Activated T-helper 2 cell treated with anti-CD3 and anti-CD28 coated beads, Interferon-gamma antibody, Interleukin-2, Interleukin-4, amounts not matched to agents 10 μg/mL and 5 μg/mL and 100 μg/mL, durations not matched to agents 14 hours and 24 hours and 36 hours (primary cell): ENCODE data around the gene COL4A3. TPM values are rescaled to one million over a fixed set of nuclear protein-coding genes. Genes with fewer than 3 reads are reported as not detected.
"Not testable (repeated sequence)": the region's sequence is repeated elsewhere in the genome, so short reads cannot be mapped to it uniquely, and the experiment has no call there.

Experiments used
- DNase-seq: peaks from one replicate; pipeline ENCODE4 v3.0.0; 2021; ENCODE audit warnings: low spot score
- H3K27ac Mint-ChIP-seq: one replicate; pipeline ENCODE4 v1.8.0; 2021; ENCODE audit warnings: mixed read lengths
- H3K27me3 Mint-ChIP-seq: one replicate; pipeline ENCODE4 v1.8.0; 2021; ENCODE audit warnings: low read depth, mixed read lengths
- H3K36me3 Mint-ChIP-seq: one replicate; pipeline ENCODE4 v1.8.0; 2021; ENCODE audit warnings: low read depth, mixed read lengths
- H3K4me1 Mint-ChIP-seq: one replicate; pipeline ENCODE4 v1.8.0; 2021; ENCODE audit warnings: low read depth, mixed read lengths
- H3K4me3 Mint-ChIP-seq: one replicate; pipeline ENCODE4 v1.8.0; 2021; ENCODE audit warnings: low read depth, mild to moderate bottlenecking, moderate library complexity, mixed read lengths
- H3K9me3 Mint-ChIP-seq: one replicate; pipeline ENCODE4 v1.8.0; 2021; ENCODE audit warnings: mixed read lengths
- intact Hi-C: fragments of 100-400 bp; cut with micrococcal nuclease; formaldehyde crosslinking; loops from one replicate; pipeline ENCODE4 v1.15.1; 2023
- total RNA-seq: library from RNA; stranded (reverse); gene quantifications from 2 replicates; pipeline ENCODE4 v1.2.3, GENCODE V29; 2022

Gene COL4A3
- total RNA-seq, 1 donor from 2014 or later = not detected

GRCh38 chr2:227194219-227194618, 29.8 kb downstream of the COL4A3 start:
- Mint-ChIP-seq H3K4me1 (no peaks in the 10 kb centered on the region), H3K27me3 (peaks cover 3% of the 10 kb centered on the region), H3K36me3 (no peaks in the 10 kb centered on the region), H3K9me3 (no peaks in the 10 kb centered on the region), H3K4me3 (no peak overlapping the region), H3K27ac (no peak overlapping the region)
- no peak for DNase-seq
- intact Hi-C loops = no loop called here

- H3K4me1 Mint-ChIP-seq = no peaks in the 10 kb centered on the region
- intact Hi-C loops = no loop called here
- no peak overlapping the region for H3K27ac Mint-ChIP-seq
- no peak overlapping the region for H3K4me3 Mint-ChIP-seq
- no peak for DNase-seq
- H3K27me3 Mint-ChIP-seq = no peaks in the 10 kb centered on the region
- no peaks in the 10 kb centered on the region for H3K36me3 Mint-ChIP-seq
- no peaks in the 10 kb centered on the region for H3K9me3 Mint-ChIP-seq
Measured at GRCh38 chr2:227198866-227199265, 34.4 kb downstream of the COL4A3 start.

DNA sequence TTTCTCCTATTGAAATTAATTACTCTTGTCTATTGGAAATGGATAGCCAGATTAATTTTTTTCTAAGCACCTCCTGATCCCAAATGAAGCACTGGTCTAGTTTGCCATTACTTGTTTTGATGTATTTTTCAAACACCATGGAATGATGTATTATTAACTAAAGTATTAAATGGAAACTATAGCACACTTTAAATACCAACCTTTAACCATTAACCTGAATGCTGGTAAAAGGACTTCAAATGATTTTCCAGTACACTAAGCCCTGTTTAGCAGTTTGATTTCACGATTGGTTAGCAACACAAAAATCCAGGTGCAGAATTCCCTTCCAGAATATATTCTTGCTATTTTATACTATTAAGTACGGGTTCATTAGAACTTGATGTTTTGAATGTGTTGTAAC, 37.3 kb downstream of the COL4A3 start:
- no peak overlapping the region for H3K4me3 Mint-ChIP-seq
- intact Hi-C loops = no loop called here
- no peaks in the 10 kb centered on the region for H3K4me1 Mint-ChIP-seq
- no peak for DNase-seq
- no peak overlapping the region for H3K27ac Mint-ChIP-seq
- H3K9me3 Mint-ChIP-seq = no peaks in the 10 kb centered on the region
- no peaks in the 10 kb centered on the region for H3K36me3 Mint-ChIP-seq
- H3K27me3 Mint-ChIP-seq = no peaks in the 10 kb centered on the region

GRCh38 chr2:227204452-227204851, 40.0 kb downstream of the COL4A3 start:
- Mint-ChIP-seq H3K36me3 (no peaks in the 10 kb centered on the region), H3K27ac (no peak overlapping the region), H3K4me1 (no peaks in the 10 kb centered on the region), H3K4me3 (no peak overlapping the region), H3K27me3 (no peaks in the 10 kb centered on the region), H3K9me3 (no peaks in the 10 kb centered on the region)
- intact Hi-C loops = no loop called here
- no peak for DNase-seq

DNA sequence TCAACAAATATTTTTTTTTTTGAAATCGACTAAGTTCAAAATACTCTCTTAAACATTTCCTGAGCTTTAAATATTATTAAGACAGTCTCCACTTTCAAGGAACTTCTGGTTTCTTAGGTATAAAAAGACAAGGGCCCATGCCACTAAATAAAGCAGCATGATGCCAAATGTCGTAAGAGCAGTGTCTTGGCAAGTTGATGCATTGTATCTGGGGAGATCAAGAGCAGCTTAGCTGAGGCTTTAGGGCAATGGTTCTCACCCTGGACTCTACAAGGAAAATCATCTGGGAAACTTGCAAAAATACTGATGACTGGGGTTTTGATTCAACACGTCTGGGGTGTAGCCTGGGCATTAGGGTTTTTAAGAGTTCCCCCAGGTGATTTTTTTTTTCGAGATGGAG, 41.3 kb downstream of the COL4A3 start:
- Mint-ChIP-seq H3K27ac (no peak overlapping the region), H3K4me1 (no peaks in the 10 kb centered on the region), H3K4me3 (no peak overlapping the region), H3K27me3 (no peaks in the 10 kb centered on the region), H3K9me3 (no peaks in the 10 kb centered on the region), H3K36me3 (no peaks in the 10 kb centered on the region)
- DNase-seq = no peak
- intact Hi-C loops = no loop called here

- Mint-ChIP-seq H3K27me3 (no peaks in the 10 kb centered on the region), H3K4me1 (no peaks in the 10 kb centered on the region), H3K36me3 (no peaks in the 10 kb centered on the region), H3K27ac (no peak overlapping the region), H3K9me3 (no peaks in the 10 kb centered on the region), H3K4me3 (no peak overlapping the region)
- intact Hi-C loops = no loop called here
- no peak for DNase-seq
Measured at GRCh38 chr2:227206406-227206805, 42.0 kb downstream of the COL4A3 start.

DNA sequence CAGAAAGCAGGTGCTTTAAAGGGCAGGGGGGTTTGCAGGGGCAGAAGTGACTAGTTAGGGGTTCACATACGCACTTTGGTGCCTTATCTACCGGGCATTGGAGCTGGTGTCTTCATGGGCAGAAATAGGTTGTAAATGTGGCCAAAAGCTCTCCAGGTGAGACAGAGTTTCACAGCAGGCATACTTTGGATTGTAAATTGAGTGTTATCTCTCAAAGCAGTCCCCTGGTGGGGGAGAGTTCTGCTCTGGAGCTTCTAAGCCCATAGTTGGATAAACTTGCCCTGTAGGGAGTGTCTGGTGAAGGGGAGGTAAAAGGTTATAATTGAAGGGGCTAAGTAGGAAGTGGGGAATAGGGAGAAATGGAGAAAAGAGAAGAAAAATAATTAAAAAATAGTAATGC, 43.1 kb downstream of the COL4A3 start:
- Mint-ChIP-seq H3K36me3 (no peaks in the 10 kb centered on the region), H3K9me3 (no peaks in the 10 kb centered on the region), H3K4me3 (no peak overlapping the region), H3K27ac (no peak overlapping the region), H3K4me1 (no peaks in the 10 kb centered on the region), H3K27me3 (no peaks in the 10 kb centered on the region)
- intact Hi-C loops = no loop called here
- DNase-seq = no peak

DNA sequence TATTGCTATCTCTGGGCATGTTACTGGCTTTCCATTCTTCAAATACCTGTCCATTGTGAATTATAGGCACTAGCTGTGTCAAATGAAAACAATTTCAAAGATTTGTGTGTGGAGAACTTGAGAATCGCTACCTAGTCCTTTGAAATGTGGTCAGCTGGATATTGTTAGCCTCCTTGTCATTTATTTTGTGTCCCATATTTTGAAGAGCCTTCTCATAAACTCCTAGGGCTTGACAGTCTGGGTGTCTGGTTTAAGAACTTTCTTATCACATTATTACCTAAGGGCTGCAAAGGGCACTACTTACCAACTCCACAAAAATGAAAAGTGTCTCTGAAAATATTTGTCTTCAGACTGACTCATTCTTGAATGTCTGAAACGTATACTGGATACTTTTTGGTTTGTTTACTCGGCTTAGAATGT, 50.2 kb downstream of the COL4A3 start:
- Mint-ChIP-seq H3K27ac (no peak overlapping the region), H3K4me1 (no peaks in the 10 kb centered on the region), H3K27me3 (no peaks in the 10 kb centered on the region), H3K4me3 (no peak overlapping the region), H3K9me3 (no peaks in the 10 kb centered on the region), H3K36me3 (no peaks in the 10 kb centered on the region)
- intact Hi-C loops = no loop called here
- no peak for DNase-seq

DNA sequence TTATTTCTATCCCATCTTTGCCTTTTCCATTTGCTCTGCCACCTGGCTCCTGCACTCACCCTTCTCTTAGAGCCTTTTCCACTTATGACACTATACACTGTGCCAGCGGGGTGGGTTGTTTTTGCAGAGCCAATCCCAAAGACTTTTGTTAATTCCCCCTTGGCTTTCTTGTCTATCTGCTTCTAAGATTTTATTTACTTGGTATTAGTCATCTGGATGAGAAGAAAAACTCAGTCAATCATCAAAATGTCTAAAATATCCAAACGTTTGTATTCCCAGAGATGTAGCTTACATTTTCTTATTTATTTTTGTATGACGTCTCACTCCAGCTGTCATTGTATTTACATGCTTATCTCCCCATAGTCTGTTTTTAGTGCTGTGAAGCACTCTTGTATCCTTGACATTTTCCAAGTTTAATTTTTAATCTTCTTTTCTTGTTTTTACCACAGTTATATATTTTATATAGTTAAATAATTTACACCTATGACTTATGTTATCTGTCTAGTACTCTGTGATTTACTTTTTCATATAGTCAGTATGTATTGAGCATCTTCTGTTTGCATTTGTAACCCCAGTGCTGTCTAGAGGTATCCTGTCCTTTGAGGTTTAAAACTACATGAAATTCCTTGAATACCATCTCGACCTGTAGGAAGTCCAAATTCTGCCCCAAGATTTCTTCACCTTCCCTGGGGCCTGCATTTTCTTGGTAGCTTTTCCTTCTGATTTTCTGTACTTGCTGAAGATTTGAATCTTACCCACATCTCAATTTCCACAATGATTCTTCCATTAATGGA, 55.1 kb downstream of the COL4A3 start:
- Mint-ChIP-seq H3K4me1 (no peaks in the 10 kb centered on the region), H3K4me3 (no peak overlapping the region), H3K36me3 (no peaks in the 10 kb centered on the region), H3K27ac (no peak overlapping the region), H3K27me3 (no peaks in the 10 kb centered on the region), H3K9me3 (no peaks in the 10 kb centered on the region)
- intact Hi-C loops = no loop called here
- no peak for DNase-seq

DNA sequence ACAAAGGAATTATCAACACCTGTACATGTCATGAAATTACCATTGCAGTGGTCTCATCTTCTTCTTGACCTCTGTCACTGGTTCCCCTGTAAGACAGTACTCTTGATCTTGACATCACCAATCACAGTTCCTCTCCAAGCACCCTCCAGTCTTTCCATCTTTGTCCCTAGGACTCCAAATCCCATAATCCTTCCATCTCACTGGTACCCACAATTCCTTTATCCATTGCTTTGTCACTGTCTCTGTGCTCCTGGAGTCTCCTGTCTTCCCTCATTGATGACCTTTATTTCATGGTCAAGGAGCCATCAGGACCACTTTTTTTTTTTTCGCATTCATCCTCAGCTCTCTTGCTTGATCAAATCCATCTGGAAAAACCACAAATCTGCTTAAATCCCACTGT, 56.7 kb downstream of the COL4A3 start:
- no peaks in the 10 kb centered on the region for H3K9me3 Mint-ChIP-seq
- intact Hi-C loops = no loop called here

GRCh38 chr2:227222292-227222691, 57.9 kb downstream of the COL4A3 start:
- intact Hi-C loops = no loop called here
- Mint-ChIP-seq H3K4me3 (no peak overlapping the region), H3K27ac (no peak overlapping the region), H3K36me3 (no peaks in the 10 kb centered on the region), H3K9me3 (no peaks in the 10 kb centered on the region), H3K4me1 (no peaks in the 10 kb centered on the region), H3K27me3 (no peaks in the 10 kb centered on the region)
- DNase-seq = no peak

More for the DNA sequence above, 56.7 kb downstream of the COL4A3 start:
- Mint-ChIP-seq H3K4me1 (no peaks in the 10 kb centered on the region), H3K27ac (no peak overlapping the region), H3K4me3 (no peak overlapping the region), H3K36me3 (no peaks in the 10 kb centered on the region), H3K27me3 (no peaks in the 10 kb centered on the region)
- no peak for DNase-seq

DNA sequence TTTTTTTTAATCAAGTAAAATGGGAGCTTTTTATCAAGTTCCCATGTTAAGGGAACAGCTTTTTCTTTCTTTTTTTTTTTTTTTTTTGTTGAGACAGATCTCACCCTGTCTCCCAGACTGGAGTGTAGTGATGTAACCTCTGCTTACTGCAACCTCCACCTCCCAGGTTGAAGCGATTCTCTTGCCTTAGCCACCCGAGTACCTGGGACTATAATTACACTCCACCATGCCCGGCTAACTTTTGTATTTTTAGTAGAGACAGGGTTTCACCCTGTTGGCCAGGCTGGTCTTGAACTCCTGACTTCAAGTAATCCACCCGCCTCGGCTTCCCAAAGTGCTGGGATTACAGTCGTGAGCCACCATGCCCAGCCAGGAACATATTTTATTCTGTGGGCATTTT, 61.2 kb downstream of the COL4A3 start:
- H3K9me3 Mint-ChIP-seq, H3K4me1 Mint-ChIP-seq, intact Hi-C loops, H3K36me3 Mint-ChIP-seq, H3K27me3 Mint-ChIP-seq, H3K27ac Mint-ChIP-seq, H3K4me3 Mint-ChIP-seq, DNase-seq: not testable (repeated sequence)

DNA sequence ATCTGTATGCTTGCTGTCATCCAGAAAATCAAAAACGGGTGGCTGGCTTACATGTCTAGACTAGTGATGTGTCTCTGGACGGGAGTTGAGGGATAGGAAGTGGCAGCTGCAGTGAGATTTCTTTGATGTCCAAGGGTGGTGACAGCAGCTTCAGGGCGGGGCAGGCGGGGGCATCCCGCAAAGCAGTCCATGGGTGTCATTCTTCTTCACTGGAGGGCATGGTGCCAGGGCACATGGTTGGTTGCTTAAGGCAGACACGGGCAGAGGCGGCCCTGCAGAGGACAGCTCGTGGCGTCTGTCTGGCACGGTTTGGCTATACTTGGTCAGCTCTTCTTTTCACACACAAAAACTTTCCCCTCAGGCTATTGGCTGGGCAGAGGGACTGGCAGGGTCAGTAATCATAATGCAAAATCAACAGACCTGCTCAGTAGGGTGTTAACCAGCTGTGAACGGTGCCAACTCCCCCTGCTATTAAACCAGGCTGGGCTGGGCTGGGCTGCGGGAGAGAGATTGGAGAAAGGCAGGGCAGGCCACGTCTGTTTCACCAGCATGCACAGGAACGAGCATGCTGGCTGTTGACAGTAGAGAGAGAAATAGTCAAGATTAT, 63.7 kb downstream of the COL4A3 start:
- no peak for DNase-seq
- no peaks in the 10 kb centered on the region for H3K9me3 Mint-ChIP-seq
- no peaks in the 10 kb centered on the region for H3K36me3 Mint-ChIP-seq
- no peak overlapping the region for H3K27ac Mint-ChIP-seq
- intact Hi-C loops = no loop called here
- H3K4me3 Mint-ChIP-seq = no peak overlapping the region
- peaks cover 3% of the 10 kb centered on the region for H3K27me3 Mint-ChIP-seq
- no peaks in the 10 kb centered on the region for H3K4me1 Mint-ChIP-seq
